ENCODE measurements around the gene VEPH1. TPM values are rescaled to one million over a fixed set of nuclear protein-coding genes. Genes with fewer than 3 reads are reported as not detected.

VEPH1 gene
- total RNA-seq, 1 experiment from 2014 or later: 0.51 TPM

DNA sequence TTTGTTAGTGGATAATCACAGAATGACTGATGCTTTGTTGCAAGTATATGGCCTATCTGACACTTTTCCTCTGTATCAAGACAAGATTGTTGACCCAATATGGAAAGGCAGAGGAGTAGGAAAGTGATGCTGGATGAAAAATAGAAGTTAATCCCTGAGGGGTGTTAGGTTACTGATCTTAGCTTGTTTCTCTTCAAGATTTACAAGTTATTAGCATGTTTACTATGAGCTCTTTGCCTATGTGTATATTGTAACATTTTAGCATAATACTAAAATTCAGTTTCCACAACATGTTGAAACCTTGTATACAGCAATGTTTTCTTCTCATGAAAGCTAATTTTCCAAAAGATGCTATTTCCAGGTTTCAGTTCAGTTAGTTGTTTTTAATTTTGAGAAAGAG is 222.9 kb downstream of the VEPH1 start:
- BruUV-seq (replicated peaks): no TSS peak
- POLR2A ChIA-PET: no interaction called here
- in situ Hi-C loops (cut with HindIII; ENCODE audit: low pct_unique_long_range_greater_than_20kb, low sequenced_read_pairs): no loop called here
- DNase-seq (ENCODE audit: low read depth, low spot score) (no peak), ATAC-seq (no peak)
- TF ChIP-seq POLR2AphosphoS5 (IDR thresholded peaks at IDR 0.05; ENCODE audit: low read depth, low read length) (no peak), SIN3A (IDR thresholded peaks at IDR 0.05; ENCODE audit: borderline replicate concordance, insufficient read depth, low read depth, low read length) (no peak), TCF7L2 (IDR thresholded peaks at IDR 0.05; ENCODE audit: low read depth, low read length) (no peak)
- TF ChIP-seq, protein P1, sequence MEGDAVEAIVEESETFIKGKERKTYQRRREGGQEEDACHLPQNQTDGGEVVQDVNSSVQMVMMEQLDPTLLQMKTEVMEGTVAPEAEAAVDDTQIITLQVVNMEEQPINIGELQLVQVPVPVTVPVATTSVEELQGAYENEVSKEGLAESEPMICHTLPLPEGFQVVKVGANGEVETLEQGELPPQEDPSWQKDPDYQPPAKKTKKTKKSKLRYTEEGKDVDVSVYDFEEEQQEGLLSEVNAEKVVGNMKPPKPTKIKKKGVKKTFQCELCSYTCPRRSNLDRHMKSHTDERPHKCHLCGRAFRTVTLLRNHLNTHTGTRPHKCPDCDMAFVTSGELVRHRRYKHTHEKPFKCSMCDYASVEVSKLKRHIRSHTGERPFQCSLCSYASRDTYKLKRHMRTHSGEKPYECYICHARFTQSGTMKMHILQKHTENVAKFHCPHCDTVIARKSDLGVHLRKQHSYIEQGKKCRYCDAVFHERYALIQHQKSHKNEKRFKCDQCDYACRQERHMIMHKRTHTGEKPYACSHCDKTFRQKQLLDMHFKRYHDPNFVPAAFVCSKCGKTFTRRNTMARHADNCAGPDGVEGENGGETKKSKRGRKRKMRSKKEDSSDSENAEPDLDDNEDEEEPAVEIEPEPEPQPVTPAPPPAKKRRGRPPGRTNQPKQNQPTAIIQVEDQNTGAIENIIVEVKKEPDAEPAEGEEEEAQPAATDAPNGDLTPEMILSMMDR (IDR thresholded peaks at IDR 0.05): no peak
- TF ChIP-seq, protein P2, sequence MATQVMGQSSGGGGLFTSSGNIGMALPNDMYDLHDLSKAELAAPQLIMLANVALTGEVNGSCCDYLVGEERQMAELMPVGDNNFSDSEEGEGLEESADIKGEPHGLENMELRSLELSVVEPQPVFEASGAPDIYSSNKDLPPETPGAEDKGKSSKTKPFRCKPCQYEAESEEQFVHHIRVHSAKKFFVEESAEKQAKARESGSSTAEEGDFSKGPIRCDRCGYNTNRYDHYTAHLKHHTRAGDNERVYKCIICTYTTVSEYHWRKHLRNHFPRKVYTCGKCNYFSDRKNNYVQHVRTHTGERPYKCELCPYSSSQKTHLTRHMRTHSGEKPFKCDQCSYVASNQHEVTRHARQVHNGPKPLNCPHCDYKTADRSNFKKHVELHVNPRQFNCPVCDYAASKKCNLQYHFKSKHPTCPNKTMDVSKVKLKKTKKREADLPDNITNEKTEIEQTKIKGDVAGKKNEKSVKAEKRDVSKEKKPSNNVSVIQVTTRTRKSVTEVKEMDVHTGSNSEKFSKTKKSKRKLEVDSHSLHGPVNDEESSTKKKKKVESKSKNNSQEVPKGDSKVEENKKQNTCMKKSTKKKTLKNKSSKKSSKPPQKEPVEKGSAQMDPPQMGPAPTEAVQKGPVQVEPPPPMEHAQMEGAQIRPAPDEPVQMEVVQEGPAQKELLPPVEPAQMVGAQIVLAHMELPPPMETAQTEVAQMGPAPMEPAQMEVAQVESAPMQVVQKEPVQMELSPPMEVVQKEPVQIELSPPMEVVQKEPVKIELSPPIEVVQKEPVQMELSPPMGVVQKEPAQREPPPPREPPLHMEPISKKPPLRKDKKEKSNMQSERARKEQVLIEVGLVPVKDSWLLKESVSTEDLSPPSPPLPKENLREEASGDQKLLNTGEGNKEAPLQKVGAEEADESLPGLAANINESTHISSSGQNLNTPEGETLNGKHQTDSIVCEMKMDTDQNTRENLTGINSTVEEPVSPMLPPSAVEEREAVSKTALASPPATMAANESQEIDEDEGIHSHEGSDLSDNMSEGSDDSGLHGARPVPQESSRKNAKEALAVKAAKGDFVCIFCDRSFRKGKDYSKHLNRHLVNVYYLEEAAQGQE (IDR thresholded peaks at IDR 0.05; ENCODE audit: insufficient read depth in 1 of 2, low read depth in 2 of 2, low read length in 1 of 2): no peak
- H3K9me3 ChIP-seq (ENCODE audit: control insufficient read depth, insufficient read depth, low read depth, low read length): no peaks in the 10 kb centered on the region
- no peaks in the 10 kb centered on the region for H3K36me3 ChIP-seq (ENCODE audit: control insufficient read depth, insufficient read depth, low read length)
- CTCF ChIA-PET: no interaction called here
- H3K4me3 ChIP-seq (ENCODE audit: low read depth in 2 of 2, low read length in 2 of 2): no peak overlapping the region
- no peaks in the 10 kb centered on the region for H3K4me1 ChIP-seq (ENCODE audit: control insufficient read depth, insufficient read depth, low read length)
- intact Hi-C loops (cut with micrococcal nuclease; ENCODE audit: unreplicated experiment): no loop called here
- H3K27ac ChIP-seq (ENCODE audit: low read length): no peak overlapping the region
- no peaks in the 10 kb centered on the region for H3K27me3 ChIP-seq (ENCODE audit: control insufficient read depth, insufficient read depth, low read length)

DNA sequence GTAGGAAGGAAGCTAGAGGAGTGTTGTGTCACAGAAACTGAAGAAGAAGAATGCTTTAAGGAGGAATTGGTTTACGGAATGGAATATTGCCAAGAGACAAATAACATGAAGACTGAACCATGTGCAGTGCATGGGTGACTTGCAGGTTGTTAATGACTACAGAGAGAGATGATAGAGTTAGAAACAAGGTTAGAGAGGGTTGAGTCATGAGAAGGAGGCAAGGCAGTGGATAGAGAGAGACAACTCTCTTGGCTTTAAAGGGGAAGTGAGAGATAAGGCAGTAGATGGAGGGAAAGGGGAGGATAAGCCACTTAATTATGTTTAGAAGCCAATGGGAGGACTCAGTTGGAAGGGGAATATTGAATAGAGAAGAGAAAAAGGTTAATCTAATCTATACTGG is 224.0 kb downstream of the VEPH1 start:
- no TSS peak for BruUV-seq (replicated peaks)
- in situ Hi-C loops (cut with HindIII; ENCODE audit: low pct_unique_long_range_greater_than_20kb, low sequenced_read_pairs) (no loop called here), intact Hi-C loops (cut with micrococcal nuclease; ENCODE audit: unreplicated experiment) (no loop called here)
- Histone ChIP-seq H3K4me1 (ENCODE audit: control insufficient read depth, insufficient read depth, low read length) (no peaks in the 10 kb centered on the region), H3K4me3 (ENCODE audit: low read depth in 2 of 2, low read length in 2 of 2) (no peak overlapping the region), H3K9me3 (ENCODE audit: control insufficient read depth, insufficient read depth, low read depth, low read length) (no peaks in the 10 kb centered on the region), H3K27me3 (ENCODE audit: control insufficient read depth, insufficient read depth, low read length) (no peaks in the 10 kb centered on the region), H3K27ac (ENCODE audit: low read length) (no peak overlapping the region), H3K36me3 (ENCODE audit: control insufficient read depth, insufficient read depth, low read length) (no peaks in the 10 kb centered on the region)
- CTCF ChIA-PET: interaction anchor here (0.6 kb wide), 1 partner anchor 75 kb away, joined by 4 read pairs; no protein-coding TSS in a partner anchor
- POLR2A ChIA-PET: no interaction called here
- no peak for ATAC-seq
- DNase-seq (ENCODE audit: low read depth, low spot score): no peak
- TF ChIP-seq SIN3A (IDR thresholded peaks at IDR 0.05; ENCODE audit: borderline replicate concordance, insufficient read depth, low read depth, low read length) (no peak), POLR2AphosphoS5 (IDR thresholded peaks at IDR 0.05; ENCODE audit: low read depth, low read length) (no peak), TCF7L2 (IDR thresholded peaks at IDR 0.05; ENCODE audit: low read depth, low read length) (no peak)
- TF ChIP-seq, protein P2 (IDR thresholded peaks at IDR 0.05; ENCODE audit: insufficient read depth in 1 of 2, low read depth in 2 of 2, low read length in 1 of 2): no peak
- TF ChIP-seq, protein P1 (IDR thresholded peaks at IDR 0.05): no peak
